ENCODE measurements around the gene LGR6. TPM values are rescaled to one million over a fixed set of nuclear protein-coding genes. Genes with fewer than 3 reads are reported as not detected.

LGR6 gene
- total RNA-seq, 1 experiment from 2014 or later: 0.24 TPM

DNA sequence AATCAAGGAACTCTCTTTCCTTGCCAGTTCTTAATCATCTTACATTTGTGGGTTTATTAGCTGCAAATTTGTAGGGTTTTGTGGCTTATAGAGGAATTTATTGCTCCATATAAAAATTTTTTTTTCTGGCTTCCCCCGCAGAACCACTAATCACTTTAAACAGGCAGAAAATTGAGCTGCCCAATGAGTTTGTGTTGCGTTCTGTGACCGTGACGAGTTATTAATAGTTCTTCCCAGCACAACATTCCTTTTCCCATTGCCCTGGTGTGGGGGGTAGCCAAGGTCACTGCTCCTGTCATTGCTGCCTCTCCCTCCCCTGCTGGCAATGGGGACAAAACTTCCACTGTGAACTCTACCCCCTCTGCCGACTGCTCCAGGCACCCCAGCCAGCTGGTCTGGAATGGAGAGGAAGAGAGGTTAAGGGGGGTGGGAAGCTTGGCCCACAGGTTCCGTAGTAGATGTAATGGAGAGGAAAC is 93.1 kb downstream of the LGR6 start:
- H3K27me3 ChIP-seq (ENCODE audit: control insufficient read depth, insufficient read depth, low read length): no peaks in the 10 kb centered on the region
- H3K36me3 ChIP-seq (replicated peaks; ENCODE audit: control insufficient read depth, insufficient read depth, low read length): no peaks in the 10 kb centered on the region
- H3K4me3 ChIP-seq (ENCODE audit: insufficient read depth, low read depth, low read length): no peak overlapping the region
- no peak for DNase-seq

DNA sequence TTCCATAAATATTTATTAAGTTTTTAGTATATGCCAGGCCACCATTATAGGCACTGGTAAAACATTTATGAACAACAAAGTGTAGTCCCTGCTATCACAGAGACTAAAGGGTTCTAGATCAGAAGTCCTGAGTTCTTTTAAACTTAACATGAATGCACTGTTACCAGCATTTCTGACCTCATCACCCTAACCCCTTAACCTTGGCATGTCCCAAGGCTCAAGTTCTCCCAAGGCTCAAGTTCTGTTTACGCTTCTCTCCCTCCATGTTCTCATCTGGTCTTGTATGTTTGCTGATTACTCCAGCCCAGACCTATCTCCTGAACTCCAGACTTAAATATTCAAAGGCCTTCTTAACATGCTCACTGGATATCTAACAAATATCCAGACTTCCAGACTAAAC is 93.6 kb downstream of the LGR6 start:
- DNase-seq: no peak
- Histone ChIP-seq H3K4me3 (ENCODE audit: insufficient read depth, low read depth, low read length) (no peak overlapping the region), H3K27me3 (ENCODE audit: control insufficient read depth, insufficient read depth, low read length) (no peaks in the 10 kb centered on the region), H3K36me3 (replicated peaks; ENCODE audit: control insufficient read depth, insufficient read depth, low read length) (no peaks in the 10 kb centered on the region)

DNA sequence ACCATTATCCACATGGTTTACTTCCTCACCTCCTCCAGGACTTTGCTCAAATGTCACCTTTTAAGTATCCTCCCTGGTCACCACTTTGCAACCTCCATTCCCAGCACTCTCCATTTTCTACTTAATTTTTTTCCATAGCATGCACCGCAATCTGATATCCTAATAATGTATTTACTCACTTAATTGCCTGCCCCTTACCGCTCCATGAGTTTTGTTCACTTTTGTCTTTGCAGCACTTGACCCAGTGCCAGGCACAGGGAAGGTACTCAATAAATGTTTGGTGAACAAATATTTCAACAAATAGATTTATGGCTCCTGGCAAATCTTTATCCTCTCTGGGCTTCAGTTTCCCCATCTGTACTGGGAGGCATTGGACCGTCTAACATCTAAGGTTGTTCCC is 94.6 kb downstream of the LGR6 start:
- Histone ChIP-seq H3K27me3 (ENCODE audit: control insufficient read depth, insufficient read depth, low read length) (no peaks in the 10 kb centered on the region), H3K4me3 (ENCODE audit: insufficient read depth, low read depth, low read length) (no peak overlapping the region), H3K36me3 (replicated peaks; ENCODE audit: control insufficient read depth, insufficient read depth, low read length) (no peaks in the 10 kb centered on the region)
- no peak for DNase-seq

DNA sequence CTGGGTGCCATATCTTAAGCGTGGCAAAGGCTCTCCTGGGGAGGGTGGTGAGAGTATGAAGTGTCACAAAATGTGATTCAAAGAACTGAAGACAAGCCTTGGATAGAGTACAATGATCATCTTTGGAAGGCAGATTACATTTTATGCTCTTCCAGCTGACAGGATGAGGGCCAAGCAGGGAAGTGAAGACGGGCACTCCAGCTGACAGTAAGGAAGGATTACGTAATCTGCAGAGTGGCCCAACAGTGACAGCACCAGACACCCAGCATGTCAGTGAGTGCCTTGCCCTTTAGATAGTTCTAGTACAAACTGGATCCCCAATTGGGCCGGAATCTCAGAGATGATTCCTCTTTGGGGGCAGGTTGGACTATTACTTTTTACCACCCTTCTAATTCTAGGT is 95.4 kb downstream of the LGR6 start:
- Histone ChIP-seq H3K4me3 (ENCODE audit: insufficient read depth, low read depth, low read length) (no peak overlapping the region), H3K27me3 (ENCODE audit: control insufficient read depth, insufficient read depth, low read length) (no peaks in the 10 kb centered on the region), H3K36me3 (replicated peaks; ENCODE audit: control insufficient read depth, insufficient read depth, low read length) (no peaks in the 10 kb centered on the region)
- DNase-seq: no peak

DNA sequence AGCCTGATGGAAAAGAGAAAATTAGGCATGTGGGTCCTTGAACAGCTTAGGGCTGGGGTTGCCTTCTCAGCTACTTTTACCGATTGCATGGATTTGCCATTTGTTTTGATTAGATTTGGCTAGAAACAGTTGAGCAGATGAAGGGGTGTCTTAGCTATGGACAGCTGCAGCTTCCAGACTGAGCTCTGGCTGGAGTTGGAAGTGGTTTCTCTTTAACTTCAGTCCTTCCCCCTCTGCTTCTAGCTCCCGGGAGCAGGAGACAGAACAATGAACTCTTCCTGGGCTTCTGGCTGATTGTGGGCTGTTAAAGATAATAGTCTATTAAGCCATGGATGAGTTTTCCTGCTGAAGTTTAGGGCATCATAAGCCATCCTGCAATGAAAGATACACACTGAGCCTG is 97.4 kb downstream of the LGR6 start:
- Histone ChIP-seq H3K36me3 (replicated peaks; ENCODE audit: control insufficient read depth, insufficient read depth, low read length) (no peaks in the 10 kb centered on the region), H3K27me3 (ENCODE audit: control insufficient read depth, insufficient read depth, low read length) (no peaks in the 10 kb centered on the region), H3K4me3 (ENCODE audit: insufficient read depth, low read depth, low read length) (no peak overlapping the region)
- no peak for DNase-seq

DNA sequence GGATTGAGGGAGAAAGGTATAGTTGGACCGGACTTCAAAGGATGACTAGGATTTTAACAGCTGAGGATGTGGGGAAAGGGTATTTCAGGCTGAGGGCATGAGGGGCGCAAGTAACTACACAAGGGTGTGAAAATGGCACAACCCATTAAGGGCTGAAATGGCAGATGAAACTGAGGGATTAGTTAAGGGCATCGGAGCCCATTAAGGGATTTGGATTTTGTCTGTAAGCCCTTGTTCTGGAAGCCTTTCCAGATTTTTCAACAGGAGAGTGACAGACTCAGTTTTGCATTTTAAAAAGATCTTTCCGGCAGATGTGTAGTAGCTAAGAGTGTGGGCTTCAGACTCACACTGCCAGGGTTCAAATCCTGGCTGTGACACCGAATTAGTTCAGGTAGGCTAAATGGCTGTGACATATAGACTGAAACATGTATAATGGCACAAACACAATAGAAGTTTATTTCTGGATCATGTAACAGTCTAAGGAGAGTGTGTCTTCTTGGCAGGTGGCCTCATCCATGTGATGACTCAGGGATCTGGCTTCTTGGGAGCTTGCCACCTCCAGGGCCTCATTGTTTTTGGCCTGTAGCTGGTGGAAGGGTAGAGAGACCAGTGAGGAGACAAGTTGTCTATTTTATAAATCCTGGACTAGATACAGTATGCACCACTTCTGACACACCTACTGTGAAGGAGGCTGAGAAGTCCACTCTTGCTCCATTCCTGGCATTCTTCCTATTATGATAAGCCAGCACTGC is 98.5 kb downstream of the LGR6 start:
- H3K27me3 ChIP-seq (ENCODE audit: control insufficient read depth, insufficient read depth, low read length): no peaks in the 10 kb centered on the region
- H3K4me3 ChIP-seq (ENCODE audit: insufficient read depth, low read depth, low read length): no peak overlapping the region
- no peak for DNase-seq
- H3K36me3 ChIP-seq (replicated peaks; ENCODE audit: control insufficient read depth, insufficient read depth, low read length): no peaks in the 10 kb centered on the region

DNA sequence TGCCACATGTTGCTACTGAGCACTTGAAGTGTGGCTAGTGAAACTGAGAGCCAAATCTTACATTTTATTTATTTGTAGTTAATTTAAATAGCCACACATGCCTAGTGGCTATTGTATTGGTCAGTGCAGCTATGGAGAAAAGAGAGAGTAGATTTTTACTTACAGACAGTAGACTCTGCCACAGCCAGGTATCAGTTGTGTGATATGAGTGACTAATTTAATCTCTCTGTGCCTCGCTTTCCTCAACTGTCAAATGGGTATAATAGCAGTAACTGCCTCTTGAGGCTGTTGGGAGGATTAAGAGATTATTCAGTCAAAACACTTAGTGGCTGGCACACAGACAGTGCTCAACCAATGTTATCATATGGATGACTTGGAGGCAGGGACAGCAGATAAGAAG is 99.2 kb downstream of the LGR6 start:
- DNase-seq: no peak

DNA sequence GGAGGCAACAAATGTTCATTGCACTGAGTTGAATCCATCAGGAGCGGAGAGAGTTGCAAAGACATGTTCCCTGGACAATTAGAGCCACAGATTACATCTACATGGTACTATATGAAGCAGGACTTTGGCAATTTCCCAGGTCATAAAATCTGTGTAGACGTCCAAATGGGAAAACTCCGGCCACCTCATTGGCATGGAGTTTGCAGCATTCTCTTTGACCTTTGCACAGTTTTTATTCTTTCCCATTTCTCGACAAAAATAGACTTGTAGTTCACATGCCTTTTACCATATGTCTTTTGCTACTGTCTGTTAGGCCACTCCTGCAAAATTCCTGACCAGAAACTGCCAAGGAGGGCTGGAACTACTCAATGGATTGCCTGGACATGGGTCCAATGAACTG is 100.0 kb downstream of the LGR6 start:
- no peak for DNase-seq

More for the DNA sequence above, 99.2 kb downstream of the LGR6 start:
- Histone ChIP-seq H3K4me3 (ENCODE audit: insufficient read depth, low read depth, low read length) (no peak overlapping the region), H3K36me3 (replicated peaks; ENCODE audit: control insufficient read depth, insufficient read depth, low read length) (no peaks in the 10 kb centered on the region), H3K27me3 (ENCODE audit: control insufficient read depth, insufficient read depth, low read length) (no peaks in the 10 kb centered on the region)

DNA sequence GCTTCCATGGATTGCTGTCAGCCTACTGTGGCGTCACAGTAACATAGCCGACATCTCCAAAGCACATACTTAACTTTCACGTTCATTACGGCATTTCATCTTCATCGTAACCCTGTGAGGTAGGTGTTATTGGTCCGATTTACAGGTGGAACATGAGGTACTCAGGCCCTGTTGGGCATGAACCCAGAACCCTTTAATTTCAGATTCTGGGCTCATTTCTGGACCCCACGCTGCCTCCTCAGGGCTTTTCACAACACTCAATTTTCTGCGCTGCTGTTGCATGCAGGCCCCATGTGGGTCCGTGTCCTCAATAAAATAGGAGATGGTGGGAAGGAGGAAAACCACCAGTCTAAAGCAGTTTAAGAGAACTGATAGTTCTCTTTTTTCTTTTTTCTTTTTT is 108.6 kb downstream of the LGR6 start:
- no peaks in the 10 kb centered on the region for H3K36me3 ChIP-seq (replicated peaks; ENCODE audit: control insufficient read depth, insufficient read depth, low read length)
- no peaks in the 10 kb centered on the region for H3K27me3 ChIP-seq (ENCODE audit: control insufficient read depth, insufficient read depth, low read length)
- no peak for DNase-seq
- H3K4me3 ChIP-seq (ENCODE audit: insufficient read depth, low read depth, low read length): no peak overlapping the region

More for the DNA sequence above, 100.0 kb downstream of the LGR6 start:
- no peaks in the 10 kb centered on the region for H3K27me3 ChIP-seq (ENCODE audit: control insufficient read depth, insufficient read depth, low read length)
- no peaks in the 10 kb centered on the region for H3K36me3 ChIP-seq (replicated peaks; ENCODE audit: control insufficient read depth, insufficient read depth, low read length)
- no peak overlapping the region for H3K4me3 ChIP-seq (ENCODE audit: insufficient read depth, low read depth, low read length)

DNA sequence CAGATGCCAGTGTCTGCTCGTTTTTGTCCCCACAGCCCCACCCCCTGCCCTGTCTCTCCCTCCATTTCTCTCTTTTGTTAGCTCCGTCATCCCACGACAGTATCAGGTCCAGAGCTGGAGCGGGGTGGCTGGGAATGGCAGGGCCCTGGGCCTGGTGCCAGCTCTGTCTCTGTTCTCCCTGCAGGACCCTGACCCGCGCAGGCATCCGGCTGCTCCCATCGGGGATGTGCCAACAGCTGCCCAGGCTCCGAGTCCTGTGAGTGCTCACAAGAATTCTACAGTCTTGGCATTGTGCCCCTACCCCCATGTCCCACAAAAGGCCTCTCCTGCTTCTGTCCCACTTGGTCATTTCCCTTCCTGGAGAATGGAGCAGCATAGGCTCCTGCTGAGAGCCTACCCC is 110.8 kb downstream of the LGR6 start:
- Histone ChIP-seq H3K36me3 (replicated peaks; ENCODE audit: control insufficient read depth, insufficient read depth, low read length) (no peaks in the 10 kb centered on the region), H3K27me3 (ENCODE audit: control insufficient read depth, insufficient read depth, low read length) (no peaks in the 10 kb centered on the region), H3K4me3 (ENCODE audit: insufficient read depth, low read depth, low read length) (no peak overlapping the region)
- DNase-seq: no peak

DNA sequence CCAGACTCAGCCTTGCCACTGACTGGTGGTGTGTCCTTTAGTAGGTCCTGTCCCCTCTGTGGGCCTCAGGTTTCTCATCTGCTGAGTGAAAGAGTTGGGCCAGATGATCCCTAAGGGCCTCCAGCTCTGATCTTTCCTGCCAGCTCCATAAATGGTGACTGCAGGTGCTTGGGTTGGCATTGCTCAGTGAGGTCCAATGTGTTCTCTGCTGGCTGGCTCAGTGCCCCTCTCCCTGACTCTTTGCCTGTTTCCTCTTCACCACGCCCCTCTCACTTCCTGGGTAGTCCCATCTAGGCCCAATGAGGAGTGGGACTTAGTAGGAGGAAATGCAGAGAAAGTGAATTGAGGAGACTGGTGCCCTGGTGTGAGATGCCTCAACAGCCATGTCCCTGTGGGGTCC is 111.6 kb downstream of the LGR6 start:
- no peak overlapping the region for H3K4me3 ChIP-seq (ENCODE audit: insufficient read depth, low read depth, low read length)
- H3K36me3 ChIP-seq (replicated peaks; ENCODE audit: control insufficient read depth, insufficient read depth, low read length): no peaks in the 10 kb centered on the region
- H3K27me3 ChIP-seq (ENCODE audit: control insufficient read depth, insufficient read depth, low read length): no peaks in the 10 kb centered on the region
- no peak for DNase-seq

DNA sequence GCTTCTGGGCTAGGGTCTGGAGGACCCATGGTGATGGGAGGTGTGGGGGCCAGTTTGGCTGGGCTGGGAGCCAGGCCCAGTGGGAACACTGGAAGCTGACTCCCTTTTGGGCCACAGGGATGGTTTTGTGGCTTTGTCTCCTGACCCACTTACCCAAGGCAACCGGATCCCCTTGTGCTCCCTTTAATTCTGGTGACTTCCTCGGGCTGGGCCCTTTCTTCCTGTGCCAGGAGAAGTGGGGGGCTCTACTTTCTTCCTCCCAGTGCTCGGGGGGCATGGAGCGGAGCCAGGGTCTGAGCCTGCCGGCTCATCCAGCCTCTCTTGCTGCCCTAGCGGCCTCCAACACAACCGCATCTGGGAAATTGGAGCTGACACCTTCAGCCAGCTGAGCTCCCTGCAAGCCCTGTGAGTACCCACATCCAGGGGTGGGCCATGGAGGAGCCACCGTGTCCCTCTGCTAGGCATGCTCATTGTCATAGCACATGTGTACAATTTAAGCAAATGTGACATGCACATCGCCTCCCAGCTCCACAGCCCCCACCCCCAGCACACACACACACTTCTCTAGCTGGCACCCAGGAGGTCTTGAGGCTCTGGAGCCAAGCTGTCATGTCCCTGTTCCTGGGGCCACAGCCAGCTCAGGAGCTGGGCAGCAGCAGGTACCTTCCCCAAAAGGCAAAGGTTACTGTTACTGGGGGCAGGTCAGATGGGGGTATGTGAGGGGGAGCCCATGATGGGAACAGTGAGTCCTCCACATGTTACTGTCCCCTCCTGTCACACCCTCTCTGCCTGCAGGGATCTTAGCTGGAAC is 113.1 kb downstream of the LGR6 start:
- Histone ChIP-seq H3K36me3 (replicated peaks; ENCODE audit: control insufficient read depth, insufficient read depth, low read length) (no peaks in the 10 kb centered on the region), H3K4me3 (ENCODE audit: insufficient read depth, low read depth, low read length) (no peak overlapping the region), H3K27me3 (ENCODE audit: control insufficient read depth, insufficient read depth, low read length) (no peaks in the 10 kb centered on the region)
- no peak for DNase-seq

DNA sequence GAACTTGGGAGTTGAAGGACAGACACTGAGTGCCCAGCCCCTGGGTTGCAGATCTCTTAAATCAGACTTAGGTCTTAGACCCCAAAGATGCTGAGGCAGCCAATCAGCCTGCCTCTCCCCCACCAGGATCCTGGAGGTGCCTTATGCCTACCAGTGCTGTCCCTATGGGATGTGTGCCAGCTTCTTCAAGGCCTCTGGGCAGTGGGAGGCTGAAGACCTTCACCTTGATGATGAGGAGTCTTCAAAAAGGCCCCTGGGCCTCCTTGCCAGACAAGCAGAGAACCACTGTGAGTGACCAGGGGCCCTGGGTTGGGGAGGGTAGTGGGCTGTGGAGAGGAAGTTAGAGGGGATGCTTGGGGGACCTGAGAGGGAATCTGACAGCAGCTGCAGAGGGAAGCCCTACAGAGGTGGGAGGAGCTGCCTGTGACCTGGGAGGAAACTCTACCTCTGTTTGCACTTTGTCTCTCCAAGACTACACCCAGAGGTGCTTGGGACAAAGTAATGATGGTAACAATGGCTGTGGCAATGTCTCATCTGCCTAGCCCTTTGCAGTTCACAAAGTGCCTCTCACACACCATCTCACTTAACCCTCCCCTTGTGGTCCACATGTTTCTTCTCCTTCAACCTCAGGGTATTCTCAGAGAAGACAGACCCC is 116.6 kb downstream of the LGR6 start:
- Histone ChIP-seq H3K4me3 (ENCODE audit: insufficient read depth, low read depth, low read length) (no peak overlapping the region), H3K36me3 (replicated peaks; ENCODE audit: control insufficient read depth, insufficient read depth, low read length) (no peaks in the 10 kb centered on the region), H3K27me3 (ENCODE audit: control insufficient read depth, insufficient read depth, low read length) (no peaks in the 10 kb centered on the region)
- DNase-seq: no peak

DNA sequence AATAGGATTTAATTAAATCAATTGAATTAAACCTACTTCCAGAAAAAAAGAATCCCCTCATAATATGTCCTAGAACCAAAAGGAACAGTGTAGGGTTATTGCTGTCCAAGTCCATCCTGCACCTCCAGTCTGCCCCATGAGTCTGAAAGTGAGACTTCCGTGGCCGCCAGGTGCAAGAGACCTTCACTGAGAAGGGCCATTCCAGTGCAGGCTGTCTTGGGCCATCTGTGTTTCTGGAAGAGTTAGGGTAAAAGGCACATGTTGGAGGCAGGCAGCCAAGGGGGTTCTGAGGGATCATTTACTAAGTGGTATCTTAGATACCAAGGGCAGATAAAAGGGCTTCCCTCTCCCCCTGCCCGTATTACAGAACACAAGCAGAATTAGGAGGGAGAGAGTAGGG is 117.1 kb downstream of the LGR6 start:
- H3K36me3 ChIP-seq (replicated peaks; ENCODE audit: control insufficient read depth, insufficient read depth, low read length): no peaks in the 10 kb centered on the region
- no peak for DNase-seq
- H3K4me3 ChIP-seq (ENCODE audit: insufficient read depth, low read depth, low read length): no peak overlapping the region
- H3K27me3 ChIP-seq (ENCODE audit: control insufficient read depth, insufficient read depth, low read length): no peaks in the 10 kb centered on the region

All from H7 (cell line).